HepG2 (cell line): ENCODE measurements around the gene STK11. TPM values are rescaled to one million over a fixed set of nuclear protein-coding genes. Genes with fewer than 3 reads are reported as not detected.

Experiments
- KLF6 ChIP-seq: IDR thresholded peaks from 2 replicates; pipeline ENCODE4 v1.8.0; 2016; ENCODE audit warnings: missing biosample characterization, missing genetic modification reagents
- MEIS1 ChIP-seq: sonication (generic); formaldehyde crosslinking; IDR thresholded peaks from 2 replicates; pipeline ENCODE4 v1.9.0; 2021; ENCODE audit warnings: mild to moderate bottlenecking, missing genetic modification reagents, moderate library complexity, borderline replicate concordance
- PCBP1 ChIP-seq: fragments of 200-400 bp; formaldehyde crosslinking; IDR thresholded peaks from 2 replicates; pipeline ENCODE4 v1.6.1; 2017; ENCODE audit warnings: mild to moderate bottlenecking, low read depth, low read length, borderline replicate concordance
- PHB2 ChIP-seq: fragments of 450-650 bp; IDR thresholded peaks from 2 replicates; pipeline ENCODE4 v1.6.1; 2018; ENCODE audit not compliant: partially characterized antibody
- RFXANK ChIP-seq: IDR thresholded peaks from 2 replicates; pipeline ENCODE4 v1.6.1; 2016
- SRY ChIP-seq: sonication (generic); formaldehyde crosslinking; IDR thresholded peaks from 2 replicates; pipeline ENCODE4 v1.8.0; 2022; ENCODE audit warnings: mild to moderate bottlenecking, missing genetic modification reagents
- ZBTB38 ChIP-seq: sonication (generic); formaldehyde crosslinking; IDR thresholded peaks from 2 replicates; pipeline ENCODE4 v1.5.1; 2020; ENCODE audit warnings: mild to moderate bottlenecking, missing genetic modification reagents
- ZFYVE20 ChIP-seq: sonication (generic); formaldehyde crosslinking; IDR thresholded peaks from 2 replicates; pipeline ENCODE4 v1.8.0; 2023; ENCODE audit warnings: low read depth, mild to moderate bottlenecking, moderate library complexity, missing genetic modification reagents, borderline replicate concordance
- ZNF441 ChIP-seq: sonication (generic); formaldehyde crosslinking; IDR thresholded peaks from 2 replicates; pipeline ENCODE4 v1.7.0; 2021; ENCODE audit warnings: missing genetic modification reagents, borderline replicate concordance
- ZNF549 ChIP-seq: sonication (generic); formaldehyde crosslinking; IDR thresholded peaks from 2 replicates; pipeline ENCODE4 v1.5.0; 2020; ENCODE audit warnings: missing genetic modification reagents
- ZNF558 ChIP-seq: sonication (generic); formaldehyde crosslinking; IDR thresholded peaks from 2 replicates; pipeline ENCODE4 v1.9.0; 2022; ENCODE audit warnings: mild to moderate bottlenecking, missing genetic modification reagents, borderline replicate concordance
- polyA plus RNA-seq, 8 experiments: library from polyadenylated mRNA; depleted of rRNA in 3 of 8; stranded (reverse) in 7 of 8; unstranded in 1 of 8; fragments of >200 nt; fragmentation: Illumina TruSeq in 4 of 8; extraction: Trizol in 4 of 8; gene quantifications; 2 replicates each; pipeline versions ENCODE4 v1.2.1 to v1.2.3, GENCODE V29; 2011 to 2016; ENCODE audit warnings: low read depth in 4 of 8, missing spikeins in 1 of 8, mixed read lengths in 1 of 8; ENCODE audit not compliant: insufficient read depth in 1 of 8
- total RNA-seq, 5 experiments: library from RNA; depleted of rRNA; stranded (reverse); fragments of >200 nt; fragmentation: Illumina TruSeq; extraction: Trizol; gene quantifications; 2 replicates each; pipeline ENCODE4 v1.2.3, GENCODE V29; 2016; ENCODE audit warnings: low read depth in 1 of 5
- TF ChIP-seq, protein P1 (sequence below): sonication (generic); formaldehyde crosslinking; IDR thresholded peaks from 2 replicates; pipeline ENCODE4 v1.4.0; 2020; ENCODE audit warnings: missing genetic modification reagents
- TF ChIP-seq, protein P2 (sequence below): sonication (generic); formaldehyde crosslinking; conservative IDR thresholded peaks from 2 replicates; pipeline ENCODE4 v1.5.0; 2020; ENCODE audit warnings: missing genetic modification reagents
- TF ChIP-seq, protein P3 (sequence below): sonication (generic); formaldehyde crosslinking; conservative IDR thresholded peaks from 2 replicates; pipeline ENCODE4 v1.4.0; 2020; ENCODE audit warnings: mild to moderate bottlenecking, missing genetic modification reagents, moderate library complexity
- TF ChIP-seq, protein P4 (sequence below): sonication (generic); formaldehyde crosslinking; IDR thresholded peaks from 2 replicates; pipeline ENCODE4 v1.5.0; 2020; ENCODE audit warnings: missing genetic modification reagents, mild to moderate bottlenecking, borderline replicate concordance
- TF ChIP-seq, protein P5 (sequence below): IDR thresholded peaks from 2 replicates; pipeline ENCODE4 v1.6.1; 2016; ENCODE audit warnings: mild to moderate bottlenecking, missing biosample characterization, missing genetic modification reagents
- TF ChIP-seq, protein P6 (sequence below): sonication (generic); formaldehyde crosslinking; IDR thresholded peaks from 2 replicates; pipeline ENCODE4 v1.5.1; 2020; ENCODE audit warnings: missing genetic modification reagents, mild to moderate bottlenecking, borderline replicate concordance
- TF ChIP-seq, protein P7 (sequence below): IDR thresholded peaks from 2 replicates; pipeline ENCODE4 v1.6.1; 2016; ENCODE audit warnings: missing compliant biosample characterization, missing genetic modification reagents, borderline replicate concordance

The STK11 gene
- total and polyA plus RNA-seq, 2 of the 13 experiments (the other 11 are each of a cell fraction or from before 2014, with no cell fraction given) = 27.5 to 43.6 TPM

DNA sequence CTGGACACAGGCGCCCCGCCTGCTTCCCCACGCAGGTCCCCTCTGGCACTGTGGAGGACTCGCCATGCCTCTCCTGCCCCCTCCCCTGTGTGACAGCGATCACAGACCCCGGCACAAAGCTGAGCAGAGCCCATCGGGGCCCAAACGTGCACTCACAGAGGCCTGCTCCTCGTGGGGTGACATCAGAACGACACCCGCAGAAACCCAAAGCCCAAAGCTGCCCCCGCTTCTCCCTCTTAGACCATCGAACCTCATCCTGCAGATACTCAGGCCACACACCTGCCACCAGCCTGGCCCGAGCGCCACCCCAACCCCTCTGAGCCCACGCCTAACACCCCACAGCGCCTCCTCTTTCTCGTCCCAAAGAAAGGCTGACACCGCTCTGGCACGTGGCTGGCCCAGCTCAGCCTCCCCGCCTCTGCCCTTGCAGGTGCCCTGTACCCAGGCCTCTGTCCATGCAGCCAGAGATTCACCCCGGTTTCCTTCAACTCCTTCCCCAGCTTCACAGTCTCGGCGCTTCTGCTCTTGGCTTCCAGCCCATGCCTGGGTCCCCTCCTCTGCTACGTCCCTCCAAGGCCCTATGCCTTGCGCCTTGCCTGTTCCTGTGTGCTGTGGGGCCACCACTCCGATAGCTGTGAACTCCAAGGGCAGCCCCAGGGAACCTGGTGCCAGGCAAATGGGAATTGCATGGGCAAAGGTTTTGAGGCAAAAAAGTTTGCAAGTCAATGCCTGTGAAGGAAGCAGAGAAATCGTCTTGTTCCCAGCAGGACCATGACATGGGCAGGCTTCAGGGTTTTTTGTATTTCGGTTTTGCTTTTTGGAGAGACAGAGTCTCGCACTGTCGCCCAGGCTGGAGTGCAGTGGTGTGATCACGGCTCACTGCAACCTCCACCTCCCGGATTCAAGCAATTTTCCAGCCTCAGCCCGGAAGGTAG is 33.1 kb downstream of the STK11 start (continued):
- TF ChIP-seq SRY (CRISPR knock-in tag) = no peak; the same call in 1 of the 2 replicates
- TF ChIP-seq, protein P1, sequence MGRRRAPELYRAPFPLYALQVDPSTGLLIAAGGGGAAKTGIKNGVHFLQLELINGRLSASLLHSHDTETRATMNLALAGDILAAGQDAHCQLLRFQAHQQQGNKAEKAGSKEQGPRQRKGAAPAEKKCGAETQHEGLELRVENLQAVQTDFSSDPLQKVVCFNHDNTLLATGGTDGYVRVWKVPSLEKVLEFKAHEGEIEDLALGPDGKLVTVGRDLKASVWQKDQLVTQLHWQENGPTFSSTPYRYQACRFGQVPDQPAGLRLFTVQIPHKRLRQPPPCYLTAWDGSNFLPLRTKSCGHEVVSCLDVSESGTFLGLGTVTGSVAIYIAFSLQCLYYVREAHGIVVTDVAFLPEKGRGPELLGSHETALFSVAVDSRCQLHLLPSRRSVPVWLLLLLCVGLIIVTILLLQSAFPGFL = no peak
- TF ChIP-seq ZNF549 (CRISPR knock-in tag) = no peak
- TF ChIP-seq MEIS1 (CRISPR knock-in tag) = no peak
- TF ChIP-seq ZNF558 = no peak
- TF ChIP-seq RFXANK (CRISPR knock-in tag) = no peak
- no peak for TF ChIP-seq ZFYVE20 (CRISPR knock-in tag)
- no peak for TF ChIP-seq PHB2
- TF ChIP-seq, protein P2, sequence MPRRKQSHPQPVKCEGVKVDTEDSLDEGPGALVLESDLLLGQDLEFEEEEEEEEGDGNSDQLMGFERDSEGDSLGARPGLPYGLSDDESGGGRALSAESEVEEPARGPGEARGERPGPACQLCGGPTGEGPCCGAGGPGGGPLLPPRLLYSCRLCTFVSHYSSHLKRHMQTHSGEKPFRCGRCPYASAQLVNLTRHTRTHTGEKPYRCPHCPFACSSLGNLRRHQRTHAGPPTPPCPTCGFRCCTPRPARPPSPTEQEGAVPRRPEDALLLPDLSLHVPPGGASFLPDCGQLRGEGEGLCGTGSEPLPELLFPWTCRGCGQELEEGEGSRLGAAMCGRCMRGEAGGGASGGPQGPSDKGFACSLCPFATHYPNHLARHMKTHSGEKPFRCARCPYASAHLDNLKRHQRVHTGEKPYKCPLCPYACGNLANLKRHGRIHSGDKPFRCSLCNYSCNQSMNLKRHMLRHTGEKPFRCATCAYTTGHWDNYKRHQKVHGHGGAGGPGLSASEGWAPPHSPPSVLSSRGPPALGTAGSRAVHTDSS (CRISPR knock-in tag) = no peak
- TF ChIP-seq, protein P3, sequence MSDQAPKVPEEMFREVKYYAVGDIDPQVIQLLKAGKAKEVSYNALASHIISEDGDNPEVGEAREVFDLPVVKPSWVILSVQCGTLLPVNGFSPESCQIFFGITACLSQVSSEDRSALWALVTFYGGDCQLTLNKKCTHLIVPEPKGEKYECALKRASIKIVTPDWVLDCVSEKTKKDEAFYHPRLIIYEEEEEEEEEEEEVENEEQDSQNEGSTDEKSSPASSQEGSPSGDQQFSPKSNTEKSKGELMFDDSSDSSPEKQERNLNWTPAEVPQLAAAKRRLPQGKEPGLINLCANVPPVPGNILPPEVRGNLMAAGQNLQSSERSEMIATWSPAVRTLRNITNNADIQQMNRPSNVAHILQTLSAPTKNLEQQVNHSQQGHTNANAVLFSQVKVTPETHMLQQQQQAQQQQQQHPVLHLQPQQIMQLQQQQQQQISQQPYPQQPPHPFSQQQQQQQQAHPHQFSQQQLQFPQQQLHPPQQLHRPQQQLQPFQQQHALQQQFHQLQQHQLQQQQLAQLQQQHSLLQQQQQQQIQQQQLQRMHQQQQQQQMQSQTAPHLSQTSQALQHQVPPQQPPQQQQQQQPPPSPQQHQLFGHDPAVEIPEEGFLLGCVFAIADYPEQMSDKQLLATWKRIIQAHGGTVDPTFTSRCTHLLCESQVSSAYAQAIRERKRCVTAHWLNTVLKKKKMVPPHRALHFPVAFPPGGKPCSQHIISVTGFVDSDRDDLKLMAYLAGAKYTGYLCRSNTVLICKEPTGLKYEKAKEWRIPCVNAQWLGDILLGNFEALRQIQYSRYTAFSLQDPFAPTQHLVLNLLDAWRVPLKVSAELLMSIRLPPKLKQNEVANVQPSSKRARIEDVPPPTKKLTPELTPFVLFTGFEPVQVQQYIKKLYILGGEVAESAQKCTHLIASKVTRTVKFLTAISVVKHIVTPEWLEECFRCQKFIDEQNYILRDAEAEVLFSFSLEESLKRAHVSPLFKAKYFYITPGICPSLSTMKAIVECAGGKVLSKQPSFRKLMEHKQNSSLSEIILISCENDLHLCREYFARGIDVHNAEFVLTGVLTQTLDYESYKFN (CRISPR knock-in tag) = 0 out of 2 replicates have a peak, but pooled peaks have one; percentile 20
- TF ChIP-seq PCBP1 = peak; percentile 76; the same call in 1 of the 2 replicates
- TF ChIP-seq ZBTB38 (CRISPR knock-in tag) = peak; percentile 34; the same call in 1 of the 2 replicates
- no peak for TF ChIP-seq ZNF441 (CRISPR knock-in tag)
- TF ChIP-seq, protein P4, sequence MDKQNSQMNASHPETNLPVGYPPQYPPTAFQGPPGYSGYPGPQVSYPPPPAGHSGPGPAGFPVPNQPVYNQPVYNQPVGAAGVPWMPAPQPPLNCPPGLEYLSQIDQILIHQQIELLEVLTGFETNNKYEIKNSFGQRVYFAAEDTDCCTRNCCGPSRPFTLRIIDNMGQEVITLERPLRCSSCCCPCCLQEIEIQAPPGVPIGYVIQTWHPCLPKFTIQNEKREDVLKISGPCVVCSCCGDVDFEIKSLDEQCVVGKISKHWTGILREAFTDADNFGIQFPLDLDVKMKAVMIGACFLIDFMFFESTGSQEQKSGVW (CRISPR knock-in tag) = no peak
- TF ChIP-seq, protein P5, sequence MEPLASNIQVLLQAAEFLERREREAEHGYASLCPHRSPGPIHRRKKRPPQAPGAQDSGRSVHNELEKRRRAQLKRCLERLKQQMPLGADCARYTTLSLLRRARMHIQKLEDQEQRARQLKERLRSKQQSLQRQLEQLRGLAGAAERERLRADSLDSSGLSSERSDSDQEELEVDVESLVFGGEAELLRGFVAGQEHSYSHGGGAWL (CRISPR knock-in tag) = 0 out of 2 replicates have a peak, but pooled peaks have one; percentile 45
- TF ChIP-seq, protein P6, sequence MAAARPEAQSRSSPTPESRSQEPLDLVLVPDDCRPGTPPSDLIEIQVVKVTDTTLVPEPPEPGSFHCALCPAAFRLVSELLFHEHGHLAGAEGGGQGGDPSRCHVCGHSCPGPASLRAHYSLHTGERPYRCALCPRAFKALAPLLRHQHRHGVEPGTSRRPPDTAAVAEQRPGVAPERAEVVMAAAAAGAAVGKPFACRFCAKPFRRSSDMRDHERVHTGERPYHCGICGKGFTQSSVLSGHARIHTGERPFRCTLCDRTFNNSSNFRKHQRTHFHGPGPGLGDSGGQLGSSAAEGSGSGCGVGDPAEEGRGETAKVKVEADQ (CRISPR knock-in tag) = no peak
- TF ChIP-seq, protein P7, sequence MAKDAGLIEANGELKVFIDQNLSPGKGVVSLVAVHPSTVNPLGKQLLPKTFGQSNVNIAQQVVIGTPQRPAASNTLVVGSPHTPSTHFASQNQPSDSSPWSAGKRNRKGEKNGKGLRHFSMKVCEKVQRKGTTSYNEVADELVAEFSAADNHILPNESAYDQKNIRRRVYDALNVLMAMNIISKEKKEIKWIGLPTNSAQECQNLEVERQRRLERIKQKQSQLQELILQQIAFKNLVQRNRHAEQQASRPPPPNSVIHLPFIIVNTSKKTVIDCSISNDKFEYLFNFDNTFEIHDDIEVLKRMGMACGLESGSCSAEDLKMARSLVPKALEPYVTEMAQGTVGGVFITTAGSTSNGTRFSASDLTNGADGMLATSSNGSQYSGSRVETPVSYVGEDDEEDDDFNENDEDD (CRISPR knock-in tag) = peak; percentile 48; the same call in 1 of the 2 replicates
- TF ChIP-seq KLF6 = no peak
